Thyroid gland (tissue), 4 donors: Measurements from ENCODE around the gene GBP5. TPM values are rescaled to one million over a fixed set of nuclear protein-coding genes. Genes with fewer than 3 reads are reported as not detected.

Experiments
- DNase-seq, 2 donors: peaks; one replicate each; pipeline ENCODE4 v3.0.0-alpha.2; 2019
- H3K27ac ChIP-seq, 3 donors: fragments of 200-600 bp; sonication (generic); 1 replicate in 2 of 3; 2 replicates in 1 of 3; pipeline ENCODE4 v1.5.1; 2016 to 2019; ENCODE audit warnings: mild to moderate bottlenecking in 1 of 3, moderate library complexity in 1 of 3
- H3K27me3 ChIP-seq: fragments of 200-600 bp; sonication (generic); one replicate; pipeline ENCODE4 v1.5.1; 2019
- H3K36me3 ChIP-seq, 2 donors: fragments of 200-600 bp; sonication (generic); one replicate each; pipeline ENCODE4 v1.5.1; 2016 to 2019
- H3K4me1 ChIP-seq, 2 donors: fragments of 200-600 bp; sonication (generic); one replicate each; pipeline ENCODE4 v1.5.1; 2017 to 2019
- H3K4me3 ChIP-seq, 3 donors: fragments of 200-600 bp; sonication (generic); replicated peaks in 1 of 3; 1 replicate in 2 of 3; 2 replicates in 1 of 3; pipeline ENCODE4 v1.5.1; 2016; ENCODE audit warnings: mild to moderate bottlenecking in 1 of 3
- H3K9me3 ChIP-seq: fragments of 200-600 bp; sonication (generic); one replicate; pipeline ENCODE4 v1.5.1; 2017
- CTCF ChIP-seq, 6 experiments: fragments of 200-600 bp in 3 of 6; fragments of 450-650 bp in 3 of 6; sonication (generic) in 3 of 6; IDR thresholded peaks; one replicate each; pipeline ENCODE4 v1.5.1; 2016 to 2019; ENCODE audit warnings: antibody characterized with exemption in 6 of 6, mild to moderate bottlenecking in 2 of 6, inconsistent platforms in 1 of 6, moderate library complexity in 1 of 6
- POLR2A ChIP-seq, 2 donors: fragments of 450-650 bp; IDR thresholded peaks; one replicate each; pipeline ENCODE4 v1.6.1; 2017; ENCODE audit warnings: antibody characterized with exemption in 2 of 2, mild to moderate bottlenecking in 2 of 2, moderate library complexity in 1 of 2
- WGBS, 2 donors: methylation state at CpG; one replicate each; pipeline ENCODE4 v1.1.5; 2017; 5-methylcytosine and 5-hydroxymethylcytosine counted together
- intact Hi-C: fragments of 100-400 bp; cut with DNase I; formaldehyde crosslinking; loops from one replicate; pipeline ENCODE4 v1.15.1; 2023
- total RNA-seq, 4 donors: library from RNA; depleted of rRNA; stranded (reverse); fragments of >200 nt; gene quantifications; one replicate each; pipeline ENCODE4 v1.2.3, GENCODE V29; 2016

The GBP5 gene
- total RNA-seq, 4 donors from 2014 or later = 1.0 to 3.0 (median 2.4) TPM

- WGBS, 2 donors = 75 to 92% methylated on average over 4 to 13 of the region's 13 CpGs
- no peaks in the 10 kb centered on the region for H3K9me3 ChIP-seq
- no peak for TF ChIP-seq CTCF (IDR thresholded peaks at IDR 0.05)
- TF ChIP-seq POLR2A (IDR thresholded peaks at IDR 0.05) = no peak
- H3K4me1 ChIP-seq = no peaks in the 10 kb centered on the region
- intact Hi-C loops = no loop called here
- H3K4me3 ChIP-seq = no peak overlapping the region
- H3K27me3 ChIP-seq = no peaks in the 10 kb centered on the region
- H3K36me3 ChIP-seq = no peaks in the 10 kb centered on the region
- no peak for DNase-seq
- no peak overlapping the region for H3K27ac ChIP-seq
Measured at GRCh38 chr1:89273324-89273778, 691 bp upstream of the GBP5 start.

GRCh38 chr1:89271341-89272015 is 1.2 kb downstream of the GBP5 start:
- intact Hi-C loops = no loop called here

GRCh38 chr1:89270423-89270822 is 2.2 kb downstream of the GBP5 start:
- no peak for DNase-seq
- TF ChIP-seq CTCF (IDR thresholded peaks at IDR 0.05) (no peak), POLR2A (IDR thresholded peaks at IDR 0.05) (no peak)
- no peaks in the 10 kb centered on the region for H3K27me3 ChIP-seq
- intact Hi-C loops = no loop called here
- H3K27ac ChIP-seq = no peak overlapping the region
- 92 to 96% methylated on average over 1 of the region's 1 CpG for WGBS, 2 donors
- no peaks in the 10 kb centered on the region for H3K9me3 ChIP-seq
- no peak overlapping the region for H3K4me3 ChIP-seq
- no peaks in the 10 kb centered on the region for H3K4me1 ChIP-seq
- H3K36me3 ChIP-seq = no peaks in the 10 kb centered on the region

More at GRCh38 chr1:89271341-89272015, 1.2 kb downstream of the GBP5 start:
- 68 to 78% methylated on average over 3 of the region's 3 CpGs for WGBS, 2 donors
- TF ChIP-seq CTCF (IDR thresholded peaks at IDR 0.05) = no peak
- TF ChIP-seq POLR2A (IDR thresholded peaks at IDR 0.05) = no peak
- H3K4me3 ChIP-seq = no peak overlapping the region
- no peak overlapping the region for H3K27ac ChIP-seq
- no peaks in the 10 kb centered on the region for H3K27me3 ChIP-seq
- no peaks in the 10 kb centered on the region for H3K9me3 ChIP-seq
- no peaks in the 10 kb centered on the region for H3K36me3 ChIP-seq
- DNase-seq = no peak
- H3K4me1 ChIP-seq = no peaks in the 10 kb centered on the region

- no peak overlapping the region for H3K4me3 ChIP-seq
- H3K9me3 ChIP-seq = no peaks in the 10 kb centered on the region
- TF ChIP-seq CTCF (IDR thresholded peaks at IDR 0.05) (no peak), POLR2A (IDR thresholded peaks at IDR 0.05) (no peak)
- no peaks in the 10 kb centered on the region for H3K36me3 ChIP-seq
- no peaks in the 10 kb centered on the region for H3K4me1 ChIP-seq
- WGBS, 2 donors = 93 to 96% methylated on average over 5 of the region's 5 CpGs
- no peaks in the 10 kb centered on the region for H3K27me3 ChIP-seq
- intact Hi-C loops = no loop called here
- H3K27ac ChIP-seq = no peak overlapping the region
- DNase-seq = no peak
Measured at GRCh38 chr1:89269277-89269676, 3.4 kb downstream of the GBP5 start.

- Histone ChIP-seq H3K27ac (no peak overlapping the region), H3K4me3 (no peak overlapping the region), H3K9me3 (no peaks in the 10 kb centered on the region), H3K36me3 (no peaks in the 10 kb centered on the region), H3K27me3 (no peaks in the 10 kb centered on the region), H3K4me1 (no peaks in the 10 kb centered on the region)
- TF ChIP-seq CTCF (IDR thresholded peaks at IDR 0.05) (no peak), POLR2A (IDR thresholded peaks at IDR 0.05) (no peak)
- 65 to 70% methylated on average over 2 of the region's 2 CpGs for WGBS, 2 donors
- intact Hi-C loops = no loop called here
- no peak for DNase-seq
Measured at GRCh38 chr1:89262643-89263042, 10.0 kb downstream of the GBP5 start.
